NCI-H748 (cell line): ENCODE measurements around the gene MAD1L1.
"Not testable (repeated sequence)": the region's sequence is repeated elsewhere in the genome, so short reads cannot be mapped to it uniquely, and the experiment has no call there.

ENCODE experiments used
- DNase-seq: peaks from one replicate; lab custom pipeline; 2025; ENCODE audit not compliant: unreplicated experiment; lab: John Stamatoyannopoulos, UW

MAD1L1 gene

GRCh38 chr7:1829668-1830067 is 403.1 kb downstream of the MAD1L1 start:
- DNase-seq, result not testable (repeated sequence)

GRCh38 chr7:1829111-1829510 is 403.6 kb downstream of the MAD1L1 start:
- no peak for DNase-seq

GRCh38 chr7:1828170-1828569 is 404.6 kb downstream of the MAD1L1 start:
- not testable (repeated sequence) for DNase-seq

GRCh38 chr7:1827521-1827981 is 405.2 kb downstream of the MAD1L1 start:
- not testable (repeated sequence) for DNase-seq

GRCh38 chr7:1826931-1827330 is 405.8 kb downstream of the MAD1L1 start:
- DNase-seq, result not testable (repeated sequence)

- DNase-seq, result no peak
Observed at GRCh38 chr7:1825897-1826741, 406.6 kb downstream of the MAD1L1 start.

GRCh38 chr7:1825647-1825896 is 407.2 kb downstream of the MAD1L1 start:
- not testable (repeated sequence) for DNase-seq

GRCh38 chr7:1824882-1825646 is 407.7 kb downstream of the MAD1L1 start:
- DNase-seq, result not testable (repeated sequence)

GRCh38 chr7:1824151-1824881 is 408.4 kb downstream of the MAD1L1 start:
- not testable (repeated sequence) for DNase-seq

GRCh38 chr7:1823376-1824150 is 409.2 kb downstream of the MAD1L1 start:
- DNase-seq, result no peak

- no peak for DNase-seq
Observed at GRCh38 chr7:1819259-1819841, 413.4 kb downstream of the MAD1L1 start.

- no peak for DNase-seq
Observed at GRCh38 chr7:1818575-1819258, 414.0 kb downstream of the MAD1L1 start.

GRCh38 chr7:1817061-1817712 is 415.6 kb downstream of the MAD1L1 start:
- DNase-seq, result no peak

GRCh38 chr7:1816451-1816850 is 416.3 kb downstream of the MAD1L1 start:
- not testable (repeated sequence) for DNase-seq

- DNase-seq, result not testable (repeated sequence)
Observed at GRCh38 chr7:1815551-1816281, 417.0 kb downstream of the MAD1L1 start.

GRCh38 chr7:1815051-1815481 is 417.7 kb downstream of the MAD1L1 start:
- no peak for DNase-seq

- DNase-seq, result no peak
Observed at GRCh38 chr7:1814089-1814811, 418.5 kb downstream of the MAD1L1 start.
